Mononuclear cell (primary cell): ENCODE measurements around the gene FOXK1. TPM values are rescaled to one million over a fixed set of nuclear protein-coding genes. Genes with fewer than 3 reads are reported as not detected.
"Not testable (repeated sequence)": the region's sequence is repeated elsewhere in the genome, so short reads cannot be mapped to it uniquely, and the experiment has no call there.

ENCODE experiments used
- H3K27me3 ChIP-seq: 2 replicates; pipeline ENCODE4 v1.6.0; 2011; ENCODE audit warnings: low read length, control low read depth; ENCODE audit not compliant: insufficient read depth
- H3K4me1 ChIP-seq: 2 replicates; pipeline ENCODE4 v1.5.1; 2011; ENCODE audit warnings: mild to moderate bottlenecking, low read length, control low read depth; ENCODE audit not compliant: insufficient read depth
- H3K4me3 ChIP-seq: 2 replicates; pipeline ENCODE4 v1.5.1; 2011; ENCODE audit warnings: mild to moderate bottlenecking, low read length, moderate library complexity
- H3K9me3 ChIP-seq: 2 replicates; pipeline ENCODE4 v1.5.1; 2011; ENCODE audit warnings: low read depth, mild to moderate bottlenecking, control low read depth, low read length
- total RNA-seq: library from RNA; depleted of rRNA; stranded (reverse); fragments of >200 nt; gene quantifications from one replicate; pipeline ENCODE4 v1.2.3, GENCODE V29; 2012

Gene FOXK1
- total RNA-seq, result 41.5 TPM

GRCh38 chr7:4681886-4682620 lies at the start of gene FOXK1:
Gene FOXK1 (plus strand): TSS chr7:4682295. CDS start chr7:4682309, 14 bp downstream.
- H3K4me3 ChIP-seq, result peak within 1 kb of the TSS; percentile 67
- H3K27me3 ChIP-seq, result no peaks in the 10 kb centered on the region
- peaks cover 33% of the 10 kb centered on the region for H3K4me1 ChIP-seq
- H3K9me3 ChIP-seq, result no peaks in the 10 kb centered on the region

GRCh38 chr7:4633012-4633411 lies 49.1 kb upstream of the FOXK1 start:
- Histone ChIP-seq H3K27me3 (no peaks in the 10 kb centered on the region), H3K4me3 (no peak overlapping the region), H3K4me1 (no peaks in the 10 kb centered on the region), H3K9me3 (no peaks in the 10 kb centered on the region)

DNA sequence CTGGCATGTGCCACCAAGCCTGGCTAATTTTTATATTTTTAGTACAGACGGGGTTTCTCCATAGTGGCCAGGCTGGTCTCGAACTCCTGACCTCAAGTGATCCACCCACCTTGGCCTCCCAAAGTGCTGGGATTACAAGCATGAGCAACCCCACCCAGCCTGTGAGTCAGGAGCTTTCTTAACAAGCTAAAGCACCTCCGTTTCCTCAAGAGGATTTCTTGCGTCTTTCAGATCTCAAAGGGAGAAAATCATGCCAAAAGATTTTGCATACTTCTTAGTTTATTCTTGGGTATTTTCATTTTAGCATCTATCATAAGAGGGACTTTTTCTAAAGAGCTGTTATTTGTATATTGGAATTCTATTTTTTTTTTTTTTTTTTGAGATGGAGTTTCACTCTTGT lies 47.9 kb upstream of the FOXK1 start:
- Histone ChIP-seq H3K4me1 (no peaks in the 10 kb centered on the region), H3K27me3 (no peaks in the 10 kb centered on the region), H3K9me3 (no peaks in the 10 kb centered on the region), H3K4me3 (no peak overlapping the region)

DNA sequence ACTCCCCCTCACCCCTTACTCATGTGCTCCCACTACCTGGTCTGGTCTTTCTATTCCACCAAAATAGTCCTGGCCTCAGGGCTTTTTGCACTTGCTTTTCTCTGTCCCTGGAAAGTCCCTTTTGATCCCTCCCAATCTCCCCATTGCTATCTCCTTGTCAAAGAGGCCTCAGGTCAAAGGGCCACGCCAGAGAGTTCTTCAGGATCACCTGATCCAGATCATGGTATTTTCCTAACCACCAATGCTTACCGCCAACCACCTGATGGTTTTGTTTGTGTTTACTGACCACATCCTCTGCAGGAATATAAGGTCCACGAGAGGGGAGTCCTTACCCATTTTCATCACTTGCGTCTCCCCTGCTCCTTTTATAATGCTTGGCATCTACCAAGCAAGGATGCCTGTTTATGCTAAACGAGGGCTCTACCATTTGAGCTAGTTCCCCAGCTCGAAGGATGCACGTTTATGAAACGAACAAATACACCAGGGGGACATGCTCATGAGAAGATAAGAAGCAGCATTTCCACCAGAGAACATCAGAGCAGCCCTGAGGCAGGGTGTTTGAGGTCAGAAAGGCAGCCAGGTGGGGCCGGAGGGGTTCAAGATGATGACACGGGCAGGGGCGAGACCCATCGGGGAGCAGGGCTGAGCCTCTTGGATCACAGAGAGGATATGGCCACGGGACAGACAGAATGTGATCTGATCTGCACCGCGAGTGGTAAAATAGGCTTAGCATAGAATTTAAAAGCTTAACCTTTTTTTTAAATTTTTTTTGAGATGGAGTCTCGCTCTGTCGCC lies 43.1 kb upstream of the FOXK1 start:
- no peaks in the 10 kb centered on the region for H3K27me3 ChIP-seq
- peaks cover 17% of the 10 kb centered on the region for H3K4me1 ChIP-seq
- H3K9me3 ChIP-seq, result no peaks in the 10 kb centered on the region
- no peak overlapping the region for H3K4me3 ChIP-seq

GRCh38 chr7:4641091-4641666 lies 40.9 kb upstream of the FOXK1 start:
- H3K4me1 ChIP-seq, result peaks cover 17% of the 10 kb centered on the region
- peak overlapping the region; percentile 68 for H3K4me3 ChIP-seq
- no peaks in the 10 kb centered on the region for H3K27me3 ChIP-seq
- H3K9me3 ChIP-seq, result no peaks in the 10 kb centered on the region

- no peaks in the 10 kb centered on the region for H3K9me3 ChIP-seq
- peaks cover 17% of the 10 kb centered on the region for H3K4me1 ChIP-seq
These were observed 40.2 kb upstream of the FOXK1 start for GRCh38 chr7:4641667-4642467.

GRCh38 chr7:4642468-4643203 lies 39.5 kb upstream of the FOXK1 start:
- Histone ChIP-seq H3K4me3 (peak overlapping the region; percentile 68), H3K27me3 (no peaks in the 10 kb centered on the region), H3K4me1 (peaks cover 17% of the 10 kb centered on the region), H3K9me3 (no peaks in the 10 kb centered on the region)

More at GRCh38 chr7:4641667-4642467, 40.2 kb upstream of the FOXK1 start:
- H3K4me3 ChIP-seq, result peak overlapping the region; percentile 68
- H3K27me3 ChIP-seq, result no peaks in the 10 kb centered on the region

- not testable (repeated sequence) for H3K27me3 ChIP-seq, H3K4me3 ChIP-seq, H3K9me3 ChIP-seq
- peaks cover 17% of the 10 kb centered on the region for H3K4me1 ChIP-seq
These were observed 39.0 kb upstream of the FOXK1 start for GRCh38 chr7:4643204-4643471.

GRCh38 chr7:4645246-4645645 lies 36.8 kb upstream of the FOXK1 start:
- Histone ChIP-seq H3K4me1 (peaks cover 17% of the 10 kb centered on the region), H3K9me3 (no peaks in the 10 kb centered on the region), H3K4me3 (no peak overlapping the region), H3K27me3 (no peaks in the 10 kb centered on the region)

- no peak overlapping the region for H3K4me3 ChIP-seq
- no peaks in the 10 kb centered on the region for H3K27me3 ChIP-seq
- H3K4me1 ChIP-seq, result no peaks in the 10 kb centered on the region
- H3K9me3 ChIP-seq, result no peaks in the 10 kb centered on the region
These were observed 34.0 kb upstream of the FOXK1 start for GRCh38 chr7:4648111-4648510.

GRCh38 chr7:4650433-4651047 lies 31.6 kb upstream of the FOXK1 start:
- H3K4me1 ChIP-seq, result no peaks in the 10 kb centered on the region
- no peaks in the 10 kb centered on the region for H3K9me3 ChIP-seq
- no peak overlapping the region for H3K4me3 ChIP-seq
- no peaks in the 10 kb centered on the region for H3K27me3 ChIP-seq

GRCh38 chr7:4653771-4654170 lies 28.3 kb upstream of the FOXK1 start:
- Histone ChIP-seq H3K27me3 (no peaks in the 10 kb centered on the region), H3K4me1 (no peaks in the 10 kb centered on the region), H3K9me3 (peaks cover 4% of the 10 kb centered on the region), H3K4me3 (no peak overlapping the region)

DNA sequence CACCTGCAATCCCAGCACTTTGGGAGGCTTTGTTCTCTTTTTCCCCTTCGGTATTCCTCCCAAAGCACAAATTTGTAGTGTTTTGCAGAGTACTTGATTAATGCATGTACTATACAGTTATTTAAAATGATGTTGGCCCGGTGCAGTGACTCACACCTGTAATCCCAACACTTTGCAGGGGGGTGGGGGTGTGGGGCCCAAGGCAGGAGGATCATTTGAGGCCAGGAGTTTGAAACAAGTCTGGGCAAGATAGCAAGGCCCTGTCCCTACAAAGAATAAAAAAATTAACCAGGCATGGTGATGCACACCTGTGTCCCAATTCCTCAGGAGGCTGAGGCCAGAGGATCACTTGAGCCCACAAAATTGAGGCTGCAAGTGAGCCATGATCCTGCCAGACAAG lies 26.8 kb upstream of the FOXK1 start:
- Histone ChIP-seq H3K27me3 (no peaks in the 10 kb centered on the region), H3K9me3 (peaks cover 4% of the 10 kb centered on the region), H3K4me3 (no peak overlapping the region), H3K4me1 (no peaks in the 10 kb centered on the region)

DNA sequence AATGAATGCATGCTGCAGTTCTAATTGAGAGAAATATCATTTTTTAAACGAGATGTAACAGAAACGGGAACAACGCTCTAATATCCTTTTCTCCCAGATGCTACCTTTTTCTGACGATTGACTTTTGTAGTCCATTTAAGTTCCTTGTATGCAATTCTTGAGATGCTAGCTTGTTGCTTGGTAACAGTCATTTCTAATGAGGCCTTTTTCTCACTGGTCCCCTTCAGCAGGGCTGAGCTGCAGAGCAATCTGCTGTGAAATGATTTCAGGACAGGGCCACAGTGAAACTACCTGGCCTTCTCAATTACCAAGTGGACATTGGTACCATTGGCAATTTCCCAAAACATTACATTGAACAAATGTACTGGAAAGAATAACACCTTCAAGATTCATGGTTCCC lies 26.2 kb upstream of the FOXK1 start:
- Histone ChIP-seq H3K9me3 (peaks cover 4% of the 10 kb centered on the region), H3K27me3 (no peaks in the 10 kb centered on the region), H3K4me1 (no peaks in the 10 kb centered on the region), H3K4me3 (no peak overlapping the region)
